Measurements from ENCODE around the gene SHROOM2.

The SHROOM2 gene

DNA sequence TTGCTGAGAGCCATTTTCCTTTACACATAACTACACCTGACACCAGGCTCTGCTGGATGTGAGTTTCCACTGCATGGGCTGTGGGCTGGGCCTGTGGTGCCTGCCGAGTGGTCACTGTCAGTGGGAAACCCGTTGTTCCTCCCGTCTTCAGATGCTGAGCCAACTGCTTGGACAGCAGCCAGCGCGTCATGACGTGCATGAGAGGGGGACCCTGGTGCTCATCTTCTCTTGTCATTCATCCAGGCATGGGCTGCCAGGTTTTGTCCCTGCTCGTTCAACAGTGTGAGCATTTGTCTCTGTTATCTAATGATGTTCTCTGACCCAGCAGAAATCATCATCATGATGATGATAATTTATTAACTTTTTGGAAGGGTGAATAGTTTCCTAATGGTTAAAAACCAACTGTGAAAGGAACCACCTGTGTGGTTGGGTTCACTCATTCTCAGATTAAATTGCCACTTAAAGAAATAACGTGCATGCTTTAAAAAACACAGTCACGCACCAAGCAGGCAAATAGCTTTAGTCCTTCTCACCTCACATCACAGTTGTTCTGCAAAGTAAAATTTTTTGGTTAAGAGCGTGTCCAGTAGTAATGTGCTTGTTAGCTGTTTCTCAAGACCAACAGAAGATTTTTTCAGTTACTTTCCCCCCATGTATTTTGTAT is 161.0 kb downstream of the SHROOM2 start:
- DNase-seq (ENCODE audit: low read depth) = no peak

GRCh38 chrX:9948406-9948805 is 162.2 kb downstream of the SHROOM2 start:
- DNase-seq (ENCODE audit: low read depth) = no peak

- no peak for DNase-seq (ENCODE audit: low read depth)
Observed at GRCh38 chrX:9952300-9952699, 166.1 kb downstream of the SHROOM2 start.

GRCh38 chrX:9953396-9953795 is 167.2 kb downstream of the SHROOM2 start:
- no peak for DNase-seq (ENCODE audit: low read depth)

- no peak for DNase-seq (ENCODE audit: low read depth)
Observed at GRCh38 chrX:9955506-9955905, 169.3 kb downstream of the SHROOM2 start.

DNA sequence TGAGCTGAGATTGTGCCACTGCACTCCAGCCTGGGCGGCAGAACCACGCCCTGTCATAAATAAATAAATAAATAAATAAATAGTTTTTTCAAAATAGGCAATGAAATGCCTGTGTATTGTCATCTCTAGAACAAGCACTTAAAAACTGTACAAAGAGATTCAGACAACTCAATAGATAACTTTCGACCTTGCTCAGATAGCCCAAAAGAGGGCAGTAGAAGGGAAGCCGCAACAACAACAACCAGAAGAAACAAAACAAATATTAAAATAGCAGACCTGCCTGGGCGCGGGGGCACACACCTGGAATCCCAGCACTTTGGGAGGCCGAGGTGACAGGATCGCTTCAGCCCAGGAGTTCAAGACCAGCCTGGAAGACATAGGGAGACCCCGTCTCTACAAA is 171.5 kb downstream of the SHROOM2 start:
- DNase-seq (ENCODE audit: low read depth) = no peak

- DNase-seq (ENCODE audit: low read depth) = no peak
Observed at GRCh38 chrX:9958183-9958582, 172.0 kb downstream of the SHROOM2 start.

DNA sequence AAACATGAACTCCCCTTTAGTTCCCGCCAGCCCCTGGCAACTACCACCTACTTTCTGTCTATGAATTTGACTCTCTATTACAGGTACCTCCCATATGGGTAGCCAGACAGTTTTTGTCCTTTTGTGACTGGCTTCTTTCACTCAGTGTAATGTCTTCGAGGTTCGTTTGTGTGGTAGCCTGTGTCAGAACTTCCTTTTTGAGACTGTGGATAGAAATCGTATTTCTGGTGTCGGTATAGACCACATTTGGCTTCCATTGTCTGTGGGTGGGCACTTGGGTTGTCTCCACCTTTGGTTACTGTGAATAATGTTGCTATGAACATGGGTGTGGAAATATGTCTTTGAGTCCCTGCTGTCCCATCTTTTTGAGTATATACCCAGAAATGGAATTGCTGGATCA is 175.5 kb downstream of the SHROOM2 start:
- no peak for DNase-seq (ENCODE audit: low read depth)

DNA sequence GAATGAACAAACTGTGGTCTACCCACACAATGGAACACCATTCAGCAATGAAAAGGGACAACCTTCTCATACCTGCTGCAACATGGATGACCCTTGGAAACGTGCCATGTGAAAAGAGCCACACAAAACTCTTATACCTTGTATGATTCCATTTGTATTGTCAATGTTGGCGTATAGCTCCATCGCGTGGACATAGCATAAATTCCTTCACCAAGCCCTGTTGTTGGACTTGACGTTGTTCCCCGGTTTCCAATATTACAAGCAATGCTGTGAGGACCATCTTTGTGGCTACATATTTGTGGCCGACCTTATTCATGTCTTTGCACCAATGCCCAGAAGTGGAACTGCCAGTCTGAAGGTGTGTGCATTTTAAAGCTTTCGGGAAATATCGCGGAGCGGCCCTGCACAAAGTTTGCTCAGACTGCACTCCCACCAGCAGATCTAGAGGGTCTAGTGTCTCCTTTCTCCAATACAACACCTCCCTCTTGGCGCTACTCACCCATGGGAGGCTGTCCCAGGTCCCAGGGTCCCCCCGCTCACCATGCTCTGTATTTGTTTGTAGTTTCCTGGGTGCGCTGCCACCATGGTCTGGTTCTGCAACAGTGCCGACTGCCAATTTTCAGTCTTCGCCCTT is 180.7 kb downstream of the SHROOM2 start, which contains the start of gene CLDN34:
TSS of gene CLDN34 (plus strand) at position 584 of the 634 bp plus-strand sequence. CDS start at position 584, 0 bp downstream.
- no peak for DNase-seq (ENCODE audit: low read depth)

DNA sequence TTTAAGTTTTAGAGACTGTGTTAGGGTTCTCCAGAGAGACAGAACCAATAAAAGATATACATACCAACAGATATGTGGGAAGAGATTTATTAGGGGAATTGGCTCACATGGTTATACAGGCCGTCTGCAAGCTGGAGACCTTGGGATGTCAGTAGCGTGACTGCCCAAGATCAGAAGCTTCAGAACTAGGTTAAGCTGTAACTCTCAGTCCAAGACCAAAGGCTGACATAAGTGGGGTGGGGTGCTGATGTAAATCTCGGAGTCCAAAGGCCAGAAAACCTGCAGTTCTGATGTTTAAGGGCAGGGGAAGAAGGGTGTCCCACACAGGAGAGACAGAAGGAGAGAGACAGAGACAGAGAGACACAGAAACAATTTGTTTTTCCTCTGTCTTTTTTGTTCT is 191.4 kb downstream of the SHROOM2 start:
- no peak for DNase-seq (ENCODE audit: low read depth)

DNA sequence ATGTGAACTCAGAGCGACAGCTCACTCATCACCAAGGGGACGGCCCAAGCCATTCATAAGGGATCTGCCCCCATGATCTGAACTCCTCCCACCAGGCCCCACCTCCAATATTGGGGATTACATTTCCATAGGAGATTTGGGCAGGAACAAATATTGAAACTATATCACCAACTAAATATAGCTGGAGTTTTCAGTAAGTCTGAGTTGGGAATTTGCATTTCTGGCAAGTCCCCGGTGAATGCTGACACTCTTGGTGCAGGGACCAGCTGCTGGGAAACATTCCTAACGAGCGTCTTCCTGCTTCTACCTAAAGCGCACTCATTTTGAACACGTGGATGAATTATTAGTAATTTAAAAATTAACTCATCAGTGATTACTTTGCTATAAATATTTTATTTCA is 194.2 kb downstream of the SHROOM2 start:
- DNase-seq (ENCODE audit: low read depth) = no peak

GRCh38 chrX:9980927-9981326 is 194.7 kb downstream of the SHROOM2 start:
- DNase-seq (ENCODE audit: low read depth) = no peak

GRCh38 chrX:9983441-9983840 is 197.2 kb downstream of the SHROOM2 start:
- DNase-seq (ENCODE audit: low read depth) = no peak

- DNase-seq (ENCODE audit: low read depth) = no peak
Observed at GRCh38 chrX:9983846-9984245, 197.6 kb downstream of the SHROOM2 start.

- DNase-seq (ENCODE audit: low read depth) = no peak
Observed at GRCh38 chrX:9988762-9989161, 202.5 kb downstream of the SHROOM2 start.

DNA sequence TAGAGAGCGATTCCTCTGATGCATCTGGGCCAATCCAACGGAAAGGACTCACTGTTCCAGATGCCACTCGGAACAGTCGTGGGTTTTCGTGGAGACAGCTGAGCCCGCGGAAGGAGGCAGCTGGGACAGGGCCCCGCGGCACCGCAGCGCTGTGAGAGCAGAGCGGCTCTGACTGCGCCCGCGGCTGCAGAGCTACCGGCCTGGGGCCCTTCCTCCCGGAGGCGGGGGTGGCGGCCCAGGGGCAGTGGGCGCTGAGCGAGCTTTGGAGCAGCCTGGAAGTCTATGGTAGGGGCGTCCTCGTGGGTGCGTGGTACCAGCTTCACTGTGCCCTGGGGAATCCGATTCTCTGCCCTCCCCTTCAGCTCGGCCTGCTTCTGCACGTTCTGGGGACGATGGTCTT is 205.8 kb downstream of the SHROOM2 start:
- no peak for DNase-seq (ENCODE audit: low read depth)

DNA sequence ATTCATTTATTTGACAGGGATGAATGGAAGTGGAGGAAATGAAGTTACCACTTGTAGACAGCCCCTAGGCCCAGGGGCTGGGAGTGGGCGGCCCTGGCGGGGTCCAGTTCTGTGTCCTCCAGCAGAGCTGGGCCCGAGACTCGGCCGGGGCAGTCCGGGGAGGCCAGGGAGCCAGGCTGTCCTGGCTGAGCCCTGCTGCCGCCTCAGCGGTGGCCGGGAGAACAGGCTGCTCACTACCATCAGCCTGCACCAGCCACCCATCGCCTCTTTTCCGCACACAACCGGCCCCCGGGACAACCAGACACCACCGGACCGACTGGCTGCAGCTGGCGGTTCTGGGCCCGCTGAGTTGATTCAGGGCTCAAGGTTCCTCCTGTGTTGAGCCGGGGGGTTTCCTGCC is 206.5 kb downstream of the SHROOM2 start:
- no peak for DNase-seq (ENCODE audit: low read depth)

DNA sequence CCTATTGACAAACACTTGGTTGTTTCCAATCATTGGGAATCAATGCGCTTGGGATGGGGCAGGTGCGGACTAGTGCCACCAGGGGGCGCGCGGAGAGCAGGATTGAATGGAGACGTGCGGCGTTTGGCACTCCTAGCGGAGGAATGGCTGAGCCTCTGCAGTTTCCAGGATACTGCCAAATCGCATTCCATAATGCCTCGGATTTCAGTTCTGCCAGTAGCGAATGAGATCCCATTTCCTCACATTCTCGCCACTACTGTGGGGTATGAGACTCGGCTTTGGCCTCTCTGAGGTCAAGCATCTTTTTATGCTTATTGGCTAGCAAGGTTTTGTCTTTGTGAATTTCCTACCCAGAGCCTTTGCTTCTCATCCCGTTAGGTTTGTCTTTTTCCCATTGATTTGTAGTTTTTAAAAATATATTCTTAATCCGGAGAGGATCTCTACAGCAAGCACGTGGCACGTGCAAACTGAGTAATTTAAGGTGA is 209.7 kb downstream of the SHROOM2 start:
- peak; percentile 55 for DNase-seq (ENCODE audit: low read depth)

- no peak for DNase-seq (ENCODE audit: low read depth)
Observed at GRCh38 chrX:9997041-9997440, 210.8 kb downstream of the SHROOM2 start.

DNA sequence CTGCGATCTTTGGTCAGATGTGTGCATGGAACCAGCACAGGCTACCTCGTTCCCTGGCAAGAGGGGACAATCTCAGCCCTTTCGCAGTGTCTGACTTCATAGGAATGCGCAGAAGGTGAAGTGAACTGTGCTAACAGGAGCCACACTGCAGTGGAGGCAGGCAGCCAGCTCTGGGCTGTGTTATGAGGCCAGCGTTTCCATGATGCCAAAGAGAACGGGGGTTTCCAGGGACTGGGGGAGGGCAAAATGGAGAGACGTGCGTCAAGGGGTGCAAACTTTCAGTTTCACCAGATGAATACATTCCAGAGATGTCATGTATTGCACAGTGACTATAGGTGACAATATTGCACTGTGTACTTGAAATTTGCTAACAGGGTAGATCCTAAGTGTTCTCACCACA is 211.3 kb downstream of the SHROOM2 start:
- peak; percentile 36 for DNase-seq (ENCODE audit: low read depth)
